Activated T-cell treated with anti-CD3 and anti-CD28 coated beads, Interleukin-2, amount 50 U/mL, for 72 hours (primary cell): ENCODE data around the gene FAM117A. TPM values are rescaled to one million over a fixed set of nuclear protein-coding genes. Genes with fewer than 3 reads are reported as not detected.
A peak's percentile ranks its signal among the peaks of the same experiment; 100 is the strongest.
"Not testable (repeated sequence)": the region's sequence is repeated elsewhere in the genome, so short reads cannot be mapped to it uniquely, and the experiment has no call there.

ENCODE experiments used
- ATAC-seq, 2 donors: fragments of 150-1000 bp; cut with Tn5 transposase; replicated peaks in 1 of 2; 2 replicates each; pipeline ENCODE4 v1.10.0; 2021; ENCODE audit warnings: moderate library complexity in 2 of 2, mild to moderate bottlenecking in 1 of 2
- DNase-seq, 2 donors: peaks; one replicate each; pipeline ENCODE4 v3.0.0; 2021 to 2022; ENCODE audit warnings: mixed read lengths in 1 of 2
- H3K27ac Mint-ChIP-seq: one replicate; pipeline ENCODE4 v1.8.0; 2022; ENCODE audit warnings: mild to moderate bottlenecking, moderate library complexity, mixed read lengths
- H3K27me3 Mint-ChIP-seq: one replicate; pipeline ENCODE4 v1.8.0; 2022; ENCODE audit warnings: low read depth, mixed read lengths
- H3K36me3 Mint-ChIP-seq, 2 donors: one replicate each; pipeline ENCODE4 v1.8.0; 2022; ENCODE audit warnings: mixed read lengths in 2 of 2, mild to moderate bottlenecking in 1 of 2; ENCODE audit not compliant: insufficient read depth in 2 of 2
- H3K4me1 Mint-ChIP-seq: one replicate; pipeline ENCODE4 v1.8.0; 2022; ENCODE audit warnings: low read depth, mixed read lengths
- H3K4me3 Mint-ChIP-seq, 2 donors: one replicate each; pipeline ENCODE4 v1.8.0; 2022; ENCODE audit warnings: mild to moderate bottlenecking in 2 of 2, mixed read lengths in 2 of 2, moderate library complexity in 2 of 2
- H3K9me3 Mint-ChIP-seq, 2 donors: one replicate each; pipeline ENCODE4 v1.8.0; 2022; ENCODE audit warnings: mixed read lengths in 2 of 2
- total RNA-seq, 2 donors: library from RNA; stranded (reverse); gene quantifications; one replicate each; pipeline ENCODE4 v1.2.3, GENCODE V29; 2022

Gene FAM117A
- total RNA-seq, 2 donors from 2014 or later = 19.5 to 29.3 TPM

DNA sequence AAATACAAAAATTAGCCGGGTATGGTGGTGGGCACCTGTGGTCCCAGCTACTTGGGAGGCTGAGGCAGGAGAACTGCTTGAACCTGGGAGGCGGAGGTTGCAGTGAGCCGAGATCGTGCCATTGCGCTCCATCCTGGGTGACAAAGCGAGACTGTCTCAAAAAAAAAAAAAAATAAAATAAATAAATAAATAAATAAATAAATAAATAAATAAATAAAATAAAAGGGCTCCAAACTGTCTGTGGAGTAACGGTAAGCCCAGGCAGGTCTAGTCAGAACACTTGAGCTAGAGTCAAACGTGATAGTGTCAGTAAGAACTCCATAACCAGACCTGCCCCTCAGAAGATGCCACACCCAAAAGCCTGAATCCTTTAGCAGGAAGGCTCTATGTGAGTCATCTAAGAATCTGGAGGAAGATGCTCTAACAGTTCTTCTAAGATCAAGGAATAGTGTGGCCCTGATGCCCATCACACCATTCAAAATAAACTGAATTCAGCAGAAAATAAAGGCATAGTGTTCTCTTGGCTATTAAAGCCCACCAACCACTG lies 5.4 kb downstream of the FAM117A start:
- Mint-ChIP-seq H3K4me1 (peaks cover 80% of the 10 kb centered on the region), H3K27ac (peak overlapping the region; percentile 71)
- not testable (repeated sequence) for H3K36me3 Mint-ChIP-seq, H3K9me3 Mint-ChIP-seq, H3K27me3 Mint-ChIP-seq, ATAC-seq, H3K4me3 Mint-ChIP-seq, DNase-seq

DNA sequence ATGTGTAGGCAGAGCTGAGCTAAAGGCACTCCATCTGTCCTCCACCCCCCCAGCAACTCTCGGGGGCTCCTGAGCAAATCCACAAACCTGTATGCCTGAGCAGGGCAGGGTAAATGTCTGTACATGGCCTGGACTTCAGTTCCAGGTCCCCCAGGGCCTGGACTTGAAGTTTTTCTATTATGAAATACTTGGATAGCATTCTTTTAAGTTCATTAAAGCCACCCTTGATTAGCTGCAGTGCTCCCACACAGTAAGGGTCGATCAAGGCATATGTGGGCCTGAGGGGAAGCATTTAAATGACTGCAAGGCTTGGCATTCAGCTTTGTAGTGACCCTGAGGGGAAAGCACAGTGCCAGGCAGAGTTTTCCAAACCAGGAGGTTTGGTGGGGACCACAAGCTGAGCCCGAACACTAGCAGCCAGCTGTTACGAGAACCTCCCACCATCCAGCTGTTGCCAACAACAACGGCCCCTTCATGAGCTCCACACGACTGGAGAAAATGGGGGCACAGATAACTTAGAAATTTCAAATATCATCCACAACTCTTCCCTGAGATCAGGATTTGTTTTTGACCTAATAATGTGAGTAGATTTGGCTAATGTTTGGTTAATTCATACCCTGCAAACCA lies 6.7 kb downstream of the FAM117A start:
- peak overlapping the region; percentile 60 for H3K27ac Mint-ChIP-seq
- H3K9me3 Mint-ChIP-seq = no peaks in the 10 kb centered on the region
- no peaks in the 10 kb centered on the region for H3K36me3 Mint-ChIP-seq
- no peak overlapping the region for H3K4me3 Mint-ChIP-seq
- H3K27me3 Mint-ChIP-seq = no peaks in the 10 kb centered on the region
- DNase-seq (no peak), ATAC-seq (no peak)
- peaks cover 79% of the 10 kb centered on the region for H3K4me1 Mint-ChIP-seq

DNA sequence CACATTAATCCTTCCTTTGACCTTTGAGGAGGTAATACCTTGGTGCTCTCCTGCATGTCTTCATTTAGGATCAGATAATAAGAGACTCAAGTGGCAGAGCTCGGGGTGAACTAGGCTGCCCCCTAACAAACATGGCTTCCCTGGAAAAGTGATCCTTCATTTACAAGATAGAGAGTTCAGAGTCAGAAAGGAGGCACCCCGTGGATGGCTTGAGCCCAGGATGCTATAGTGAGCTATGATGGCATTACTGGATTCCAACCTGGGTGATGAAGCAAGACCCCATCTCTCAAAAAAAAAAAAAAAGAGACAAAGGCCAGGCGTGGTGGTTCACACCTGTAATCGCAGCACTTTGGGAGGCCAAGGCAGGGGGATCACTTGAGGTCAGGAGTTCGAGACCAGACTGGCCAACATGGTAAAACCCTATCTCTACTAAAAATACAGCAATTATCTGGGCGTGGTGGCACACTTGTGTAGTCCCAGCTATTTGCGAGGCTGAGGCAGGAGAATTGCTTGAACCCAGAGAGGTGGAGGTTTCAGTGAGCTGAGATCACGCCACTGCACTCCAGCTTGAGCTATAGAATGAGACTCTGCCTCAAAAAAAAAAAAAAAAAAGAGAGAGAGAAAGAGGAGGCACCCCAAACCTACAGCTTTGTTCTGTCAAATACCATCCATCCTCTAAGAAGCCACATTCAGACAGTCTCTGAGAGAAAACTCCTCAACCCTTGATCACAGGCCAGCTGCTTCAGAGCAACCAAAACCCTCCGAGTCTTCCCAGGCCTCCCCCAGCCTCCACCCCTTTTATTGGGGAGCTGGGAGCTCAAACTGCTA lies 7.4 kb downstream of the FAM117A start:
- no peaks in the 10 kb centered on the region for H3K27me3 Mint-ChIP-seq
- H3K9me3 Mint-ChIP-seq = no peaks in the 10 kb centered on the region
- ATAC-seq = no peak
- peak overlapping the region; percentile 69 for H3K27ac Mint-ChIP-seq
- H3K36me3 Mint-ChIP-seq = no peaks in the 10 kb centered on the region
- no peak for DNase-seq
- H3K4me3 Mint-ChIP-seq = no peak overlapping the region
- H3K4me1 Mint-ChIP-seq = peaks cover 76% of the 10 kb centered on the region

DNA sequence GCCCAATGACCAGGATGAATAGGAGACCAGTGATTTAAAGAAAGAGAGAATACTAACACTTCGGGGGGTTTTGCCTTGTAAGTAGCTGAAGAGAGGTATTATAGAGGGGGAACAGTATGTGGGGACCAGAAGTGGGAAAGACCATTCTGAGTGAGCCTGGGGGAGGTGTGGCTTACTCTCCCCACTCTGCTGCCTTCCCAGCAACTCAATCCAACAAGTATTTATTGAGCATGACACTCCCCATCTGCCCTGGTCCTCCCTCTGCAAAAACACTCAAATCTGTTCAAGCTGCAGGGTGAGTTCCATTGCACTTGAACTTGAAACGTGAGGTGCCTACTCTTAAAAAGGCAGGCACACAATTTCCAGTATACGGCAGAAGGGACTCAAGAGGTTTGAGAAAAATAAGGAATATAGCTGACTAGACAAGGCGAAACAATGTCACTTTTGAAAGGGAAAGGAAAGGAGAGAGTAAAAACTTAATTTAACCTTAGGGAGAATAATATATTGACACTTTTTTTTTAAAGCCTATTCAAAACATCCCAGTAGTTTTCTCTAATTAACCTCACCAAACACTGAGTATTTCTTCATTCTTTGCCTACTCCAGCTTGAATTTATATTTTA lies 8.2 kb downstream of the FAM117A start:
- DNase-seq (no peak), ATAC-seq (no peak)
- Mint-ChIP-seq H3K9me3 (no peaks in the 10 kb centered on the region), H3K4me1 (peaks cover 69% of the 10 kb centered on the region), H3K27me3 (no peaks in the 10 kb centered on the region), H3K36me3 (no peaks in the 10 kb centered on the region), H3K4me3 (peak overlapping the region; percentile 0 to 9), H3K27ac (peak overlapping the region; percentile 69)

DNA sequence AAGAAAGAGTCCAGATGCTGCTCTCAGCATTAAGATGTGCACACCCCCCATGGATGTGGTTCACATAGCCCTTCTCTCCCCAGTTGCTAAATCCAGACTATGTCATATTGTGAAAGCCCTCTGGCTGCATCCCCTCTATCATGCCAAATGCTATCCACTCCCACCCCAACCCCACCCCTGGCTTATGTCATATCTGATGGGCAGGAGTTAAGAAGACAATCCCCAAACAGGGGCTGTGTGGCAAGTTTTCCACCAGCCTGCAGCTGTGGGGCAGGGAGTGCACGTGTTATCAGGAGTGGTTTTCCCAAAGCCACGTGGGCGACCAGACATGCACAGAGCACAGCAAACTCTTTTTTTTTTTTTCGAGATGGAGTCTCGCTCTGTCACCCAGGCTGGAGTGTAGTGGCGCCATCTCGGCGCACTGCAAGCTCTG lies 10.0 kb downstream of the FAM117A start:
- ATAC-seq (no peak), DNase-seq (no peak)
- Mint-ChIP-seq H3K4me3 (no peak overlapping the region), H3K9me3 (no peaks in the 10 kb centered on the region), H3K27ac (no peak overlapping the region), H3K27me3 (no peaks in the 10 kb centered on the region), H3K4me1 (peaks cover 62% of the 10 kb centered on the region), H3K36me3 (no peaks in the 10 kb centered on the region)

DNA sequence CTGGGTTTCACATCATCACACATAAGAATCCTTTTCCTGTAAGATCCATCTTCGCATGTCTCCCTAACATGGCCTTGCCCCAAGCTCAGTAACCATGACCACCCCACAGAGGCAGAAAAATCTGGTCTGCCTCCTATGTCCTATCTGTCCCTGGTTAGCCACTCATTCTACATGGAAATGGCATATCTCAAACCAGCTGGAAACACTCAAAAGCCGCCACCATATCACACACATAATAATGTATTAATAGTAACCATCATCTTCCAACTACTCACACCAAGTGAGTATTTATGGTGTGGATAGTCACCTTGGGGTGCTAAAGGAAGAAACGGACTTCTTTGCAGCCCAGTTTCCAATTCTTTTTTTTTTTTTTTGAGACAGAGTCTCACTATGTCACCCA lies 11.4 kb downstream of the FAM117A start:
- ATAC-seq (no peak), DNase-seq (no peak)
- Mint-ChIP-seq H3K9me3 (no peaks in the 10 kb centered on the region), H3K36me3 (no peaks in the 10 kb centered on the region), H3K27me3 (no peaks in the 10 kb centered on the region), H3K4me3 (no peak overlapping the region), H3K4me1 (peaks cover 71% of the 10 kb centered on the region), H3K27ac (peak overlapping the region; percentile 74)

DNA sequence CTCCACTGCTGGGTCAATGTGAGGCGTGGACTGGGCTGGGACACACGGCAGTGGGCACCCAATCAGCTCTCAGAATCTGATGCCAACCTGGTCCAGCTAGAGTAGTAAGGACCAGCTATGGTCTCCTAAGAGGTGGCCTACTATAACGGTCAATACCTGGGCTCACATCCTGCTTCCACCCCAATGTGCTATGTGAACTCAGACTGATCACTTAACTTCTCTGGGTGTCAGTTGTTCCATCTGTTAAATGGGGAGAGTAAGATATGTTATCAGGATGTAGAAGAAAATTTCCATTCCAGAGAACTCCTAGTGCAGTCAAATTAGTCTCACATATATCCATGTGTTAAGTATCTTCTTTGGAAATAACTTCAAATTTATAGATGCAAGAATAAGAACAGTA lies 14.2 kb downstream of the FAM117A start:
- Mint-ChIP-seq H3K36me3 (peaks cover 1 to 2% of the 10 kb centered on the region in 2 donors), H3K27ac (peak overlapping the region; percentile 85)

DNA sequence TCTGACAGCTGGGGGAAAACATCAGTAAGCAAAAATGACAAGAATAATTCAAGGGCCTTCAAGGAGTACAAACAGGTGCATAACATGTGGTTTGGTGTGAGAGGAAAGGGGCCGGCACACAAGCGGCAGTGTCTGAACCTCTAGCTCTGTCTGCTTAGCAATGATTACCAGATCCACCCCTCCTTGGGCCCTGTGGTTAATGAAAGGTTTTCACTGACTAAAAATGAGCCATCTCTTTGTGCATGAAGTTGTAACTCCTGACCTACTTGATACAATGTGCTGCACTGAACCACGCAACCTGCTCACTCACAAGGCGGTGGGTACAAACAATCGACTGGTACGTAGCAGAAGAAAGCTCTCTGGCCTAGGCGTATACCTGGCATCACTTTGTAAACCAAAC lies 15.1 kb downstream of the FAM117A start:
- H3K27me3 Mint-ChIP-seq = no peaks in the 10 kb centered on the region
- H3K9me3 Mint-ChIP-seq = no peaks in the 10 kb centered on the region
- H3K27ac Mint-ChIP-seq = peak overlapping the region; percentile 85
- ATAC-seq = peak; percentile 92 to 95
- H3K36me3 Mint-ChIP-seq = peaks cover 1 to 2% of the 10 kb centered on the region in 2 donors
- peak overlapping the region; percentile 23 to 91 for H3K4me3 Mint-ChIP-seq
- peaks cover 65% of the 10 kb centered on the region for H3K4me1 Mint-ChIP-seq
- DNase-seq = peak; percentile 71 to 75

More for the DNA sequence above, 14.2 kb downstream of the FAM117A start:
- peak overlapping the region in 1 of 2 donors; percentile 13 for H3K4me3 Mint-ChIP-seq
- H3K9me3 Mint-ChIP-seq = no peaks in the 10 kb centered on the region
- no peaks in the 10 kb centered on the region for H3K27me3 Mint-ChIP-seq
- DNase-seq (no peak), ATAC-seq (no peak)
- H3K4me1 Mint-ChIP-seq = peaks cover 73% of the 10 kb centered on the region

DNA sequence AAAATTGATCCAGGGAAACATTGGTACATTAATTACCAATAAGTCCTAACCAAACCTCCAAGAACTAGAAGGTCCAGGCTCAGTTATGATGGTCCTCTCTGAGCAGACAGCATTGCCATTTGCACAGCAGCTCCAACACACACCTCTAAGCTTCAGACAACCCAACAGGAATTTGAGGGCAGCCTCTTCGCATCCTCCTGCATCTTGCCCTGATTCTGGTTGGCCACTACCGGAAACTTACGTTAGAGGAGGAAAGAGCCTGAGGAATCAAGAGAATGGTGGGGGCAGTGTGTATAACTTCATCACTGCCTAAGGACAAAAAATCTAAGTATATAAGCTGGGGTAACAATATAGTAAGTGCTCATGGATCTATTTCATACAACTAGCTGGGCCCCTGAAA lies 15.7 kb downstream of the FAM117A start:
- H3K4me3 Mint-ChIP-seq = peak overlapping the region; percentile 23 to 91
- peaks cover 60% of the 10 kb centered on the region for H3K4me1 Mint-ChIP-seq
- H3K27me3 Mint-ChIP-seq = no peaks in the 10 kb centered on the region
- H3K27ac Mint-ChIP-seq = peak overlapping the region; percentile 85
- no peak for DNase-seq
- H3K9me3 Mint-ChIP-seq = no peaks in the 10 kb centered on the region
- peak in 1 of 2 donors; percentile 1 for ATAC-seq
- peaks cover 1 to 2% of the 10 kb centered on the region in 2 donors for H3K36me3 Mint-ChIP-seq

DNA sequence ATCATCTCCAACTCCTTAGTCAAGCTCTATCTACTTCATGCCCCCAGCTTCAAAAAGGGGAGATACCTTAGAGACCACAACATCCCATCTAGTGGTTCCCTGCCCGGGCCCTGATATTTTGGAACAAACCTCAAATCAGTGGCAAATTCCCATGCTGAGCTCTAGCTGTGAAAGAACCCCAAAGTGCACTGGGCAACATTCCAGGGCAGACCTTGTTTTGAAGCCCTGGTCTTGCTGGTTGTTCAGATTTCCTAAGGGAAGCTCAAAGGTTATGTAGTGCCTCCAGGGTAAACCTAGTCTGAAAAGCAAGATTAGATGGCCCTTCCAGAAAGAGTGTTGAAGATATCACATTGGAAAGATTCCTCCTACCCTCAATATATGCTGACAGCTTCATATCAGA lies 16.3 kb downstream of the FAM117A start:
- ATAC-seq = no peak
- H3K4me3 Mint-ChIP-seq = peak overlapping the region; percentile 25 to 91
- H3K27me3 Mint-ChIP-seq = no peaks in the 10 kb centered on the region
- H3K27ac Mint-ChIP-seq = peak overlapping the region; percentile 85
- no peaks in the 10 kb centered on the region for H3K9me3 Mint-ChIP-seq
- peaks cover 1 to 2% of the 10 kb centered on the region in 2 donors for H3K36me3 Mint-ChIP-seq
- peaks cover 64% of the 10 kb centered on the region for H3K4me1 Mint-ChIP-seq
- DNase-seq = no peak

DNA sequence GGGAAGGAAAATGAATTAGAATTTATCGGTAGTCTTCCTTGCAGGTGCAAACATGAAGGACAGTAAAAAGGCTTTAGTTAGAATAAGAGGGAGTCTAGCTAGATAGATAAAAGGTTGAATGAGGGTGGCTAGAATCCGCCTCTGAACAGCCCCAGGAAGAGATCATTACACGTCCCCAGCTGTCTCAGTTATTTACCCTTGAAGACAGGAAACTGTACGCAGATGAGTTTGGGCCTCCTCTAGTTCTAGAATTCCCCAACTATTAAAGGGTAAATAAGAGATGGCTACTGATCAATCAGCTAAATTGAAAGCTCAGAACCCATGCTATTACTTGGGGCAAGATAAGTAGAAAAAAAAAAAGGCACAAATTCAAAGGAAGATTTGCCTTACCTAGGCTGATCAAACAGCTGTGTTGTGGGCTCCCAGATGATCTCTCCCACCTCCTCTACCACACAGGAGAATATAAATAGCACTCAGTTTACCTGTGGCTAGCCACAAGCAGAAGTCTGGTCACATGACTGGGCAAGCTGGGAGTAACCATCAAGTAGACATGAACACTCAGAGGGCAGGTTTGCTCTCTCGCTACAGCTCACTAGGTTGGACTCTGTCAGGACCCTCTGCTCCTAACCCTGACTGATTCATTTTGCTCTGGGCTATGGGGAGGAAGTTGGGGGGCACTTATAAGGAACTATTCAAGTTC lies 17.0 kb downstream of the FAM117A start:
- peak; percentile 28 to 47 for ATAC-seq
- DNase-seq = peak; percentile 29 to 33
- Mint-ChIP-seq H3K4me1 (peaks cover 64% of the 10 kb centered on the region), H3K27ac (peak overlapping the region; percentile 85), H3K27me3 (no peaks in the 10 kb centered on the region), H3K9me3 (no peaks in the 10 kb centered on the region), H3K36me3 (peaks cover 1 to 2% of the 10 kb centered on the region in 2 donors), H3K4me3 (peak overlapping the region; percentile 74 to 91)

DNA sequence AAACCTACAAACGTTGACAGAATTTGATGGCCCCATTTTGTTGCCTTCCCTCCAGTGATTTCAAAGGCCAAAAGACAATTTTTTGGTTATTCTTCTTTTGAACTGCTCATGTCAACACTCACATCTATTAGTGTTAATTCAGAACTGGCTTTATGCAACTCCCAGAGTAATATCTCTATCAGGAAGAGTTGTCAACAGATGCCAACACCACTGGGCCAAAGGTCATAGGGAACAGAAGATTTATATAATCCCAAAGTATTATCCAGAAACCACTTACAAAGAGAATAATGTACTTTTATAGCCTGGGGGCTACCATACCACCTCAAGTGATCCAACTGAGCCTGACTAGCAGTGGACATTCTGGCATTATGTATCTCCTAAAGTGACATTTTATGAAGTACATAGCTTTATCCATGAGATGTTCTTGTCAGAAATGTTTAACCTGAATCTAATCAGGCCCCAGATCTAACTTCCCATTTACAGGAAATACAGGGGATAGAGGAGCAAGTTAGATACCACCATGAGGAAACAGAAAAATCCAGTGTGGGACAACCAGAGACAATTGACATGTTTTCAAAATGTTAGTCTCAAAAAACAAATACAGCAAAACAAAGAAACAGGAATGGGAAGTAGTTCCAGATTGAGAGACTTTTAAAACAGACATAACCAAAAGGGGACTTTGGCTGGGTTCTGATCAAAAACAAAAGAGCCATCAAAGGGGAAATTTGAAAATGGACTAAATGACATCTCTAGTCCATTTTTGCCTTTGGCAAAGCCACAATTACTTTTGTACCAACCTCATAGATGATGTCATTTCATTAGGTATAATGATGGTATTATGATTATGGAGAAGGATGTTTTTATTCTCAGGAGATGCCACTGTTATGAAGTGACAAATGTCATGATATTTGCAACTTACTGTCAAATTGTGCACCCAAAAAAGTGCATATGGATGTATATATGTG lies 18.5 kb downstream of the FAM117A start:
- Mint-ChIP-seq H3K36me3 (peaks cover 2 to 3% of the 10 kb centered on the region in 2 donors), H3K27ac (peak overlapping the region; percentile 85), H3K9me3 (no peaks in the 10 kb centered on the region), H3K4me1 (peaks cover 74% of the 10 kb centered on the region), H3K27me3 (no peaks in the 10 kb centered on the region), H3K4me3 (peak overlapping the region; percentile 74 to 91)
- DNase-seq = no peak
- no peak for ATAC-seq
